A549 treated with GW870086 at 1 μM for 4 hours (cell line): ENCODE measurements around the gene ARRDC3. TPM values are rescaled to one million over a fixed set of nuclear protein-coding genes. Genes with fewer than 3 reads are reported as not detected.

Experiments used
- total RNA-seq: library from RNA; stranded (reverse); fragments of 200-300 nt; extraction: Qiagen RNA extraction; gene quantifications from 5 replicates; pipeline ENCODE4 v1.2.3, GENCODE V29; 2022; ENCODE audit warnings: low read depth

The ARRDC3 gene, protein sequence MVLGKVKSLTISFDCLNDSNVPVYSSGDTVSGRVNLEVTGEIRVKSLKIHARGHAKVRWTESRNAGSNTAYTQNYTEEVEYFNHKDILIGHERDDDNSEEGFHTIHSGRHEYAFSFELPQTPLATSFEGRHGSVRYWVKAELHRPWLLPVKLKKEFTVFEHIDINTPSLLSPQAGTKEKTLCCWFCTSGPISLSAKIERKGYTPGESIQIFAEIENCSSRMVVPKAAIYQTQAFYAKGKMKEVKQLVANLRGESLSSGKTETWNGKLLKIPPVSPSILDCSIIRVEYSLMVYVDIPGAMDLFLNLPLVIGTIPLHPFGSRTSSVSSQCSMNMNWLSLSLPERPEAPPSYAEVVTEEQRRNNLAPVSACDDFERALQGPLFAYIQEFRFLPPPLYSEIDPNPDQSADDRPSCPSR
- 4.8 to 9.1 TPM (median 7.8 TPM) in 5 replicates for total RNA-seq

DNA sequence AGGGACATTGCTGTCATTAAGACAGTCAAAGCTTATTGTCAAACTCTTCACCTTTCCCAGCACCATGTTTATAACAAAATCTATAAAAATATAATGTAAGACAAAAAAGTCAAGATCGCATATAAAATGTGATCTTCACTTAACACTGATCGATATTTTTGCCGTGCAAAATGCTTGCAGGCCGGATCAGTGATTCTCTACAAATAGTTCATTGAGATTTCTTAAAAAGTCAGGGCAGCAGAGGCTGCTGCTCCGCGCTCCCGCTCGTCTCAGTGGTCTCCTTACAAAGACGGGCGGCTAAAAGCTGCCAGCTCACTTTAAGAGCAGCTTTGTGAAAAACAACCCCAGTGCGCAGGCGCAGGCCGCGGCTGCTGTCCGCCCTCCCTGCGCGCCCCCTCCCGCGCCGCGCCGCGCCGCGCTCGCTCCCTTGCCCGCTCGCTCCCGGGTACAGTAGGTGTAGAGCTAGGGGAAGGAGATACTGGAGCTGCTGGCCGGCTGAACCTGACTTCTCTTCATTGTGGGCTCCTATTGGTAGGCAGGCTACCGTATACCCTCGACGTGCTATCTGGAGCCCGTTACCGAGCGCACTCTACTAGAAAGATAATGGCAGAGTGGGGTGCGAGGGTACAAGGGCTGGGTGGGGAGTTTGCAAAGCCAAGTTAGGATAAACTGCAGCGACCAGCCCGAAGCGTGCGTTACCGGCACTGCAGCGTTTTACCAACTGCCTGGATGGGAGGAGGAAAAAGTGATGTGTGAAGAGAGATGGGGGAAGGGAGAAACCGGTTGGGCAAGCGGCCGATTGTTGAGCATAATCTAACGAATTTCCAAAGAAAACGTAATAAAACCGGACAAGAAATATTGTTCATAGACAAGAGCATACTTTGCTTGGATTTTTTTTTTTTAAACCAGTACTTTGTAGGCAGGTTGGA lies at the start of gene ARRDC3:
Gene ARRDC3 (minus strand): TSS at position 291 of the 929 bp plus-strand sequence. CDS start 225 bp downstream, at position 66.

